ENCODE measurements around the gene PATJ.

DNA sequence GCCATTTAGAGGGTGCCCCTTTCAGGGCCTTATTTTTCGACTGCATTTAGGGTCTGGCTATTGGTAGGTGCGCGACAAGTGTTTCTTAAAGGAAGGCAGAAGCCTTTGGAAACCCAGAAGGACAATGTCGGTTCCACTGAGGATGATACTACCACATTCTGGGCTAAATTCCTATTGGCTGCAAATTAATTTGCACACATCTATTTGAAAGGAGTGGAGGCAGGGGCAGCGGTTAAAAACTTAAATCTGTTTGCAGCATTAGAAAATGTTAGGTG lies 1.1 kb downstream of the PATJ start:
- no peak for TF ChIP-seq POLR2A (IDR thresholded peaks at IDR 0.05; ENCODE audit: low read depth)
- TF ChIP-seq, protein P1, sequence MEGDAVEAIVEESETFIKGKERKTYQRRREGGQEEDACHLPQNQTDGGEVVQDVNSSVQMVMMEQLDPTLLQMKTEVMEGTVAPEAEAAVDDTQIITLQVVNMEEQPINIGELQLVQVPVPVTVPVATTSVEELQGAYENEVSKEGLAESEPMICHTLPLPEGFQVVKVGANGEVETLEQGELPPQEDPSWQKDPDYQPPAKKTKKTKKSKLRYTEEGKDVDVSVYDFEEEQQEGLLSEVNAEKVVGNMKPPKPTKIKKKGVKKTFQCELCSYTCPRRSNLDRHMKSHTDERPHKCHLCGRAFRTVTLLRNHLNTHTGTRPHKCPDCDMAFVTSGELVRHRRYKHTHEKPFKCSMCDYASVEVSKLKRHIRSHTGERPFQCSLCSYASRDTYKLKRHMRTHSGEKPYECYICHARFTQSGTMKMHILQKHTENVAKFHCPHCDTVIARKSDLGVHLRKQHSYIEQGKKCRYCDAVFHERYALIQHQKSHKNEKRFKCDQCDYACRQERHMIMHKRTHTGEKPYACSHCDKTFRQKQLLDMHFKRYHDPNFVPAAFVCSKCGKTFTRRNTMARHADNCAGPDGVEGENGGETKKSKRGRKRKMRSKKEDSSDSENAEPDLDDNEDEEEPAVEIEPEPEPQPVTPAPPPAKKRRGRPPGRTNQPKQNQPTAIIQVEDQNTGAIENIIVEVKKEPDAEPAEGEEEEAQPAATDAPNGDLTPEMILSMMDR (IDR thresholded peaks at IDR 0.05): no peak

Measured in esophagus muscularis mucosa (tissue), 3 donors.